ENCODE measurements around the gene ANKRD40.

- TF ChIP-seq CTCF (IDR thresholded peaks at IDR 0.05; ENCODE audit: insufficient read depth, low read length, poor library complexity, severe bottlenecking) (no peak), EZH2phosphoT487 (conservative IDR thresholded peaks at IDR 0.05; ENCODE audit: low read length) (no peak)
These were observed 38.7 kb downstream of the ANKRD40 start for GRCh38 chr17:50668838-50669581.

Measured in SU-DHL-6 (cell line).